ENCODE measurements around the gene CHST8.

The CHST8 gene

GRCh38 chr19:33609353-33609752, 12.4 kb upstream of the CHST8 start:
- H4K20me1 ChIP-seq (ENCODE audit: control insufficient read depth, insufficient read depth, low read depth, low read length), result no peaks in the 10 kb centered on the region
- no peak for TF ChIP-seq EZH2phosphoT487 (IDR thresholded peaks at IDR 0.05; ENCODE audit: borderline replicate concordance, low read length)
- no peak for TF ChIP-seq CTCF (IDR thresholded peaks at IDR 0.05; ENCODE audit: low read depth, low read length, poor library complexity, severe bottlenecking)
- no peak overlapping the region for H3K27ac ChIP-seq (ENCODE audit: low read depth, low read length)
- H3K36me3 ChIP-seq (ENCODE audit: control insufficient read depth, low read length), result no peaks in the 10 kb centered on the region
- H3K9me2 ChIP-seq (replicated peaks; ENCODE audit: control insufficient read depth, low read length), result no peaks in the 10 kb centered on the region
- H3K4me1 ChIP-seq (ENCODE audit: control insufficient read depth, low read length), result no peaks in the 10 kb centered on the region
- H3K27me3 ChIP-seq (ENCODE audit: control insufficient read depth, low read length), result no peaks in the 10 kb centered on the region
- H3K4me2 ChIP-seq (ENCODE audit: low read length), result no peak overlapping the region
- H3K9me3 ChIP-seq (ENCODE audit: control insufficient read depth, insufficient read depth, low read length), result no peaks in the 10 kb centered on the region
- no peaks in the 10 kb centered on the region for H3K79me2 ChIP-seq (ENCODE audit: control insufficient read depth, low read length)
- no peaks in the 10 kb centered on the region for H3F3A ChIP-seq (ENCODE audit: control insufficient read depth, insufficient read depth)
- H3K4me3 ChIP-seq (ENCODE audit: low read length), result no peak overlapping the region

DNA sequence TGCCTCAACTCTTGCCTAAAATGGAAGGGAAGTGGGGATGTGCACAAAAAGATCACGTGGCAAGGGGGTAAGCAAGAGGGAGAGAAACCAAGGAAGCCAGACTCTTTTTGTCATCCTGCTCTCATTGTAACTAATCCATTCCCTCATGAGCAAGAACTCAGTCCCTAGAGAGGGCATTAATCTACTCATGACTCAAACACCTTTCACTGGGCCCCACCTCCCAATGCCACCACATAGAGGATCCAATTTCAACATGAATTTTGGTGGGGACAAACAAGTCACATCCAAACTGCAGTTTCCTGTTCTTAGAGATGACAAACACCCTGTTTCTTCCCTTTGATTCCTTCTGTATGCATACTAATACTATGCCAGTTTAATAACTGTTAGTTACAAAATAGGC, 11.2 kb upstream of the CHST8 start:
- no peak for TF ChIP-seq CTCF (IDR thresholded peaks at IDR 0.05; ENCODE audit: low read depth, low read length, poor library complexity, severe bottlenecking)
- TF ChIP-seq EZH2phosphoT487 (IDR thresholded peaks at IDR 0.05; ENCODE audit: borderline replicate concordance, low read length), result no peak
- H3K79me2 ChIP-seq (ENCODE audit: control insufficient read depth, low read length), result no peaks in the 10 kb centered on the region
- H3K4me2 ChIP-seq (ENCODE audit: low read length), result no peak overlapping the region
- H3K4me1 ChIP-seq (ENCODE audit: control insufficient read depth, low read length), result no peaks in the 10 kb centered on the region
- no peaks in the 10 kb centered on the region for H3K9me3 ChIP-seq (ENCODE audit: control insufficient read depth, insufficient read depth, low read length)
- H3K36me3 ChIP-seq (ENCODE audit: control insufficient read depth, low read length), result no peaks in the 10 kb centered on the region
- no peaks in the 10 kb centered on the region for H3K9me2 ChIP-seq (replicated peaks; ENCODE audit: control insufficient read depth, low read length)
- H3K4me3 ChIP-seq (ENCODE audit: low read length), result no peak overlapping the region
- no peaks in the 10 kb centered on the region for H3F3A ChIP-seq (ENCODE audit: control insufficient read depth, insufficient read depth)
- H3K27me3 ChIP-seq (ENCODE audit: control insufficient read depth, low read length), result no peaks in the 10 kb centered on the region
- H4K20me1 ChIP-seq (ENCODE audit: control insufficient read depth, insufficient read depth, low read depth, low read length), result no peaks in the 10 kb centered on the region
- H3K27ac ChIP-seq (ENCODE audit: low read depth, low read length), result no peak overlapping the region

- TF ChIP-seq CTCF (IDR thresholded peaks at IDR 0.05; ENCODE audit: low read depth, low read length, poor library complexity, severe bottlenecking) (no peak), EZH2phosphoT487 (IDR thresholded peaks at IDR 0.05; ENCODE audit: borderline replicate concordance, low read length) (no peak)
- Histone ChIP-seq H3K27ac (ENCODE audit: low read depth, low read length) (no peak overlapping the region), H3K9me2 (replicated peaks; ENCODE audit: control insufficient read depth, low read length) (no peaks in the 10 kb centered on the region)
These were observed 8.7 kb upstream of the CHST8 start for GRCh38 chr19:33612928-33613619.

More at GRCh38 chr19:33612928-33613619, 8.7 kb upstream of the CHST8 start:
- H3K9me3 ChIP-seq (ENCODE audit: control insufficient read depth, insufficient read depth, low read length), result no peaks in the 10 kb centered on the region
- H3F3A ChIP-seq (ENCODE audit: control insufficient read depth, insufficient read depth), result no peaks in the 10 kb centered on the region
- H3K79me2 ChIP-seq (ENCODE audit: control insufficient read depth, low read length), result no peaks in the 10 kb centered on the region
- no peaks in the 10 kb centered on the region for H3K27me3 ChIP-seq (ENCODE audit: control insufficient read depth, low read length)
- H3K4me1 ChIP-seq (ENCODE audit: control insufficient read depth, low read length), result no peaks in the 10 kb centered on the region
- H3K4me2 ChIP-seq (ENCODE audit: low read length), result no peak overlapping the region
- H4K20me1 ChIP-seq (ENCODE audit: control insufficient read depth, insufficient read depth, low read depth, low read length), result no peaks in the 10 kb centered on the region
- H3K4me3 ChIP-seq (ENCODE audit: low read length), result no peak overlapping the region
- H3K36me3 ChIP-seq (ENCODE audit: control insufficient read depth, low read length), result no peaks in the 10 kb centered on the region

Measured in DOHH2 (cell line).